GM21825 (cell line): ENCODE results near the gene ROMO1.
"Not testable (repeated sequence)": the region's sequence is repeated elsewhere in the genome, so short reads cannot be mapped to it uniquely, and the experiment has no call there.

ENCODE experiments used
- ATAC-seq: cut with Tn5 transposase; IDR thresholded peaks from one replicate; pipeline ENCODE4 v1.9.1; 2021; ENCODE audit warnings: mild to moderate bottlenecking, moderate library complexity; ENCODE audit not compliant: unreplicated experiment

ROMO1 gene

GRCh38 chr20:35729283-35729807 is 30.1 kb downstream of the ROMO1 start:
- ATAC-seq: no peak

DNA sequence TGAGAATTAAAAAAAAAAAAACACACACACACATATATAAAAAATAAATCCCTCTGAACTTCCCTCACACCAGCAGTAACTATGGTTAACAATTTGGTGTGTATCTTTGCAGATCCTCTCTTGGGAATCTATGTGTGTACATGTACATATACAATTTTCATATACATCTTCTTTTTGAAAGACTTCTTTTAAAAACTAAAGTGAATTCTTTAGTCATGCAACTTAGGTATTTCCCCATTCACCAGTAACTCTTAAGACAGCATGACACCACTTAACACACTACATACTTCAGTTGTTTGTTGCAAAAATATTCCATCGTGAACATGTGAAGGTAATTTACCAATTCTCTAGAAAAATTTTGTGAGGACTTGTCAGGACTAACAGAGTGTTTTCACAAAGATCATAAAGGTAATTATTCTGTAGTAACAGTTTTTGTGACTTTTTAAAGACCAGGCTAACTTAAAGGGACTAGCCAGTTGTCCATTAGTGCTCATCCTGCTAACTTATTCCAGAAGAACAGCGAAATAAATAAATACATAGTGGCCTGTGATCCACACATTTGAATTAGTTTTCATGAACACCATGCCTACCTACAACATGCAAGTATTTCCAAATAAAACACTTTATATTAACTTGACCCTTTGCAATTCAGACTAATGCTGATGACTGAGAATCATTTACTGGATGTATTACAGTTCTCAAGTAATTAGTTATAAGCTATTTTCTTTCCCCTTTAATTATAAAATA is 30.8 kb downstream of the ROMO1 start:
- no peak for ATAC-seq

DNA sequence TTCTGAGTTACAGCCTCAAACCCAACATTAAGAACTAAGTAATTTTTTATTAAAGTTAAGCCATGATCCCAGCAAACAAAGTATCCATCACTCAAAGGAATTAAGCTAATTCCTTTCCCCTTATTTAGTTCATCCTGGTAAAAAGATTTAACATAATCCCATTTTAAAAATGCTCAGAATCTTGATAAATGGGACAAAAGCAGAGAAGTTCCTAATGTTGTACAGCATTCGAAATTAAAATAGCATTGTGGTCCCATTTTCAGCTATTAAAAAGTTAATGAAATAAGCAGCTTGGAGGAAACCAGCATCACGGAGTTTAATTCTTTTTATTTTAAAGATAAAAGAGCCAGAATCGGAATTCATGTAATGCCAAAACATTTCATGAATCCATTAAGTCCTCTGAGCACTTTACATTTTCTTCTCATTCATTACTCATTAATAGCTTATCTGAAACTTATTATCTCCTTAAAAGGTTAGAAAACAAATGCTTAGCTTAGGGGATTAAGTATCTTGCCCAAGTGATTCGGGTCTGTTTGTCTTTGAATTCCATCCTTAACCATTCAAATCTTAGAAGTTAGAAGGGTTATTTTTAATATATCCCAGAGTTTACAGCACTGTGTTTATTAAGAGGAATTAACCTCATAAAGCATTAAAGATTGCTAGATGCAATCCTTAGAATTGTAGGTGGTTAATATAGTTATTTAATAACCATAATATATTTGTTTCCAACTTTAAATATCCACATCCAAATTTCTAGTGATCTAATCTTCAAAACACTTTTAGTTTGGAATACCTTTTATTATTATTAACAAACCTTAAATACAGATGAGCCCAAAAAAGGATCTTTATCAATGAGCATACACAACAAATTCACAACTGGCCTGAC is 31.6 kb downstream of the ROMO1 start:
- no peak for ATAC-seq

- ATAC-seq: no peak
These were observed 32.2 kb downstream of the ROMO1 start for GRCh38 chr20:35731469-35731788.

DNA sequence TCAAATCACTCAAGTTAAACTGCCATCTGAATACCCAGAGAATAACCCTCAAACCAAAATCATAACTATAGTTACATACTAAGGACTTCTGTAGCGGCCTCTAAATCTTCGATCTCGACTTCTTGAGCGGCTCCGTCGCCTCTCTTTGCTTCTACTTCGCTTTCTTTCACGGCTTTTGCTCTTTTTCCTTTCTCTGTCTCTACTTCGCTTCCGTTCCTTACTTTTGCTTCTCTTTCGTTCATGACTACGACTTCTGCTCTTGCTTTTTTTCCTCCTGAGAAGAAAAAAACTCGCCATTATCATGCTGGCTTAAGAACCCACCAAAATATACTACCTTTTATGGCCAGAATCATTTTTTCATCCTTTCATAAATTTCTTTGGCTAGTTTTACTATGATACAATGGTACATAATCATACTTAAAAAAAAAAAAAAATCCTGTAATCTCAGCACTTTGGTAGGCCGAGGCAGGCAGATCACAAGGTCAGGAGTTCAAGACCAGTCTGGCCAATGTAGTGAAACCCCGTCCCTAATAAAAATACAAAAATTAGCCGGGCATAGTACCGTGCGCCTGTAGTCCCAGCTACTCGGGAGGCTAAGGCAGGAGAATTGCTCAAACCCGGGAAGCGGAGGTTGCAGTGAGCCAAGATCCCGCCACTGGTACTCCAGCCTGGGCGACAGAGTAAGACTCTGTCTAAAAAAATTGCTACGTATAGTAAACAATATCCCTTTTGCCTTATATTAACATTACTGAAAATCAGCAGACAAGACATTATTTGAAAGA is 32.8 kb downstream of the ROMO1 start:
- no peak for ATAC-seq

- no peak for ATAC-seq
These were observed 33.4 kb downstream of the ROMO1 start for GRCh38 chr20:35732644-35732982.

DNA sequence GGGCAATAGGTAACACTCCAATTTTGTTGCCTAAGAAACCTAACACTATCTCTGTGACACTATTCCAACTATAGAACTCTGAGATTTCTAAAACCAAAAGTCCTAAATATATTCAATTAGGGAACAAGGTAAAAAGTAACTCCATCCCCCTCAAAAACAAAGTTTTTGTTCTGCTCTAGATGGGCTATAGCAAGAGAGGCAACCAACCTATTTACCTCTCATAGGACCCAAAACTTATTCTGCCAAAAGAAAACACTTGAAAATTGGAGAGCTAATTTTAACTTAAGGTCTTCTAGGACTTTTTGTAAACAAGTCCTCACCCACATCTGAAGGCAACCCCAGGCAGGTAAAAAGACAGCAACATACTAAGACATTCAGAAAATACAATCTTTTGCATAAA is 35.2 kb downstream of the ROMO1 start:
- no peak for ATAC-seq

GRCh38 chr20:35734777-35735649 is 35.8 kb downstream of the ROMO1 start:
- ATAC-seq: no peak

- no peak for ATAC-seq
These were observed 36.7 kb downstream of the ROMO1 start for GRCh38 chr20:35735826-35736470.

GRCh38 chr20:35737865-35738333 is 38.7 kb downstream of the ROMO1 start:
- no peak for ATAC-seq

- no peak for ATAC-seq
These were observed 39.4 kb downstream of the ROMO1 start for GRCh38 chr20:35738410-35739179.

DNA sequence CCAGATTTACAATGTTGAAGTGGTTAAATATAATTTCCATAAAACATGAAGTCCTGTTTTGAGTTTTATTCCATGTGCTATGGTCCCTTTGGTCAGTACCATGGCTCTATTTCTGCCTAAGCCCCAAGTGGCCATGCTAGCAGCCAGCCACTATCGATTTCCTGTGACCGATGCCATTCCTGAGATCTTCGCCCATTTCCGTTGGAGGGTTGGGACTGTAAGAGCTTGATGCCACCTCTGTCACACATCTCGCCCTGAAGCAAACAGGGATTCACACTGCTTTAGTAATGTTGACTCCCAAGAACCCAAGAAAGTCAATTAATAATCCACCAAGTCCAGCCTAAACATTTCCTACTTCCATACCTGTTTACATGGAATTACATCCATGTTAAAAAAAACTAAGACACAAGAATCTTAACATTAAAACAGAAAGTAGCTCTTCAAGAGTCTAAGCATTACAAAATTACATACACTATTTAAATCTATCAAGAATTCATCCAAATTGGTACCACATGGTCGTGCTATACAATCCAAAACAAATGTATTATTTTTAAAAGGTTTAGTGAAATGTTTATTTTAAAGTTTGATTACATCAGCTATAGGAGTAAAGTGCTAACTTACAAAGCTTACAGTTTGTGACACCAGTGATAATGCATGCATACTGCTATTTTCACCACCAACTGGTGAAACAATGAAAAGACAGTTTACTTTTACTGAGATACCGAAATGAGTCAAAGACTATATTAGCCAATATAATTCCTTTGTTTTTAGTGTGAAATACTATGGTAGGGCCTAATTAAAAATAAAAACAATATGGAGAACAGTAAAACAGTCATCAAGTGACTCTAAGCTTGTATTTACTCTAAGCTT is 40.3 kb downstream of the ROMO1 start:
- no peak for ATAC-seq

- peak; percentile 84 for ATAC-seq
These were observed 42.9 kb downstream of the ROMO1 start, which contains the start of gene RBM39 for GRCh38 chr20:35741892-35742740. Gene RBM39 (minus strand): TSS chr20:35742260. CDS start chr20:35740874, 1,386 bp downstream.

DNA sequence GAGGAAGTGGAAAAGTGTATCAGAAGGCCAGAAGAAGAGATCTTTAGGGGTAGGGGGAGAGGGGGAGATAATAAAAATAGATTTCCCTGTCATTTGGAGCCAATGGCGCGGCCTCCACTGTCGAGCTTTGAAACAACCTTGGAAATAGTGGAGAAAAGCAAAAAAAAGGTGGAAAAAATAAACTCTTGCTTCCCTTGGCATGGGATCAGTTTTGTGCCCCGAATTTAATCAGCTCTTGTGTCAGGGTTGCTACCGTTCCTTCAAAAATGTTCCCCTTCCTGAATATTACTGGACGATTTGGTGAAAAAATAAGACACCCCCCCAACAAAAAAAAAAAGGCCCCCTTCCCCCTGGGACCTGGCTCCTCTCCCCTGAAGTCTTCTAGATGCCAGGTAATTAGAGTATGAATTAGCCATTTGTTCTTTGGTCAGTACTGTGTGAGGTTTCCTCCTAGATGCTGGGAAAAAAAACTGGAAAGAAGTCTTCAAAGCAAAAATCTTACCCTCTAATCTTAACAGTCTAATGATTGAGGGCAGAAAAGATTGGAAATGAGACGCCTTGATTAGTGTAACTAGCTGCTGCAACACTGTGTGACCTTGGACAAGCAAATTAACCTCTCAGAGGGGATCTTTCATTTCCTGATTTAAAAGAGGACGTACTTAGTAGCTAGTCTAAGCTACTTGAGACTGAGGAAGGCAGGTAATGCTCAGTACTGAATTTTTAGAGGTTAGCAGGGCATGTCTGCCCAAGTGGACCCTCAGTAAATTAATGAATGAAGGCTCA is 43.7 kb downstream of the ROMO1 start:
- ATAC-seq: no peak

DNA sequence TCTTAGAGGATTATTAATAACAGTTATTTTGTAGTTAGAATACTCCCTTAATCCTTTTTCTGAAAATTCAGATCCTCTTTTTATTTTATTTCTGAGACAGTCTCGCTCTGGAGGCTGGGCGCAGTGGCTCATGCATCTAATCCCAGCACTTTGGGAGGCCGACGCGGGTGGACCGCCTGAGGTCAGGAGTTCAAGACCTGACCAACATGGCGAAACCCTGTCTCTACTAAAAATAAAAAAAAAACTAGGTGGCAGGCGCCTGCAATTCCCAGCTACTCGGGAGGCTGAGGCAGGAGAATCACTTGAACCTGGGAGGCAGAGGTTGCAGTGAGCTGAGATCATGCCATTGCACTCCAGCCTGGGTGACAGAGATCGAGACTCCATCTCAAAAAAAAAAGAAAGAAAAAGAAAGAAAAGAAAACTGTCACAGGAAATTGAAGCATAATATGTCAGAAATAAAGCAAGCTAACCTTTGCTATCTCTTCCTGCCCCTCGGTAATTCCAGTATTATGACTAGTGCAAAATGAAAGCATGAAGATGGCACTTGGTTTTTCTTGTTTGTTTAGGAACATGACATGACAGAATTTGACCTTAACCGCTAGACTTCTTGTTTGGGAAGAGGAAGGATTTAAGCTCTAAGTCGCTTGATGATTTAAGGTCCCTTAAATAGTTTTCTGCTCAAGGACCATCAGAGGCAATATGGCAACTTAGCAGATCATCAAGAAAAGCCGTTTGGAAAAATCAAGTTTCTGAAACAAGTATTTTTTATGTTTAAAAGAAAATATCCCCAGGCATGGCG is 44.7 kb downstream of the ROMO1 start:
- no peak for ATAC-seq

- ATAC-seq: not testable (repeated sequence)
These were observed 45.3 kb downstream of the ROMO1 start for GRCh38 chr20:35744492-35744841.
